ENCODE results near the gene ZFP36.

The ZFP36 gene

DNA sequence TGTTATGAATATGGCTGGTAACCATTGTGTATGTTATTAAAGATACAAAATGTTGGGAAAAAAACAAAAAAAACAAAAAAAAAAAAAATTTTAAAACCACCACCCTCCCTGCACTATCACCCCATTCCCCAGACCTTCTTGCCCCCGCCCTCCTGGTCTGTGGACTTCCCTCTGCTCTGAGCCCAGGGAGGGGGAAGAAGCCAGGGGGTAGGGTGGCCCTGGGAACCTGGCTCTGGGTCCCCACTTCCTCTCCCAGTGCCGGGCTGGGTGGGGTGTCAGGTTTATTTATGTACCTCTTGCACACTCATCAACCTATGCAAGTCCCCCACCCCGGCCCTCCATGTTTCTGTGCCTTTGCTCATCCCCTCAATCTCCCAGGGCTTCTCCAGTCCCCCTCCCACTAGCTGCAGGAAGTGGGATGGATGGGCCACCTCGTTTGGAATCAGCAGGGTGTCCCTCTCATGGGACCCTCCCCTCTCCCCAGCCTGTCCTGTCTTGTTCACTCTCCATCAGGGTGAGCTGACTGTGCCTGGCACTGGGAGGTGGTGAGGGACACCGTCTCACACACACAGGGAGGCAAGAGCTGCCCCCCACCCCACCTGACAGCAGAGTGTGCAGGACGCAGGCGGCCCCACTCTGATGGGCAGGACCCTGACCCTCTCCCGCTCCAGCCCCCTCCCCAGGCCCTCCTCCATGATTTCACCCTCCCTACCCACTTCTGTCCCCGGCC lies 21.6 kb upstream of the ZFP36 start:
- no peak for DNase-seq (ENCODE audit: low read depth)

DNA sequence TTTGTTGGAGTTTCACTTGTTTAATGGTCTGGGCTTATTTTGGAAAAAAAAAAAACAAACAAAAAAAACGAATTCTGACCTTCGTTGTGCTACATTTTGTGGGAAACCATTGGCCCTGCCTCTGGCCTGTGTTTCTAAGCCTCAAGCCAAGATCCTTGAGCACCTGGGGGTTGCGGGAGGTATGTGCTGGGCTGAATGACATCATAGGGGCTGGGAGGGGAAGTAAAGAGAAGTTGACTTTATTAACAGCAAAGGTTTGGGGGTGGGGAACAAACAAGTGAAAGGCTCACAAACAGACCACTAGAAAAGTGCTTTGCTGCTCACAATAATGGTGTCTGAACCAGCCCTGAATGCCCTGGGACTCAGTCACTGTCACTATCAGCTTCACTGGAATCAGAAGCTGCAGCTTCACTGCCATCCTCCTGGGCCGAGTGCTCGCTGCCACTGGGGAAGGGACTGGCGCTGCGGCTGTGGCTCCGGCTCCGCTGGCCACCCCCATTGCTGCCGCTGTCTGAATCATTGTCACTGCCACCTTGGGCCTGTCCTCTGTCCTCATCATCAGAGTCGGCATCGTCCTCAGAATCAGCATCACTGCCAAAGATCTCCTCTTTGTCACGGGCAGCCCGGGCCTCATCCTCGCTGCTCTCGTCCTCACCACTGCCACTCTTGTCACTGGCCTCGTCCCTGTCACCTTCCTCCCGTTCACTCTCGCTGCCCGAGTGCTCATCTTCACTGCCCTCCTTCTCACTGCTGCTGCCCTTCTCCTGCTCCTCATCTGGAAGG lies 20.8 kb upstream of the ZFP36 start:
- DNase-seq (ENCODE audit: low read depth): no peak

DNA sequence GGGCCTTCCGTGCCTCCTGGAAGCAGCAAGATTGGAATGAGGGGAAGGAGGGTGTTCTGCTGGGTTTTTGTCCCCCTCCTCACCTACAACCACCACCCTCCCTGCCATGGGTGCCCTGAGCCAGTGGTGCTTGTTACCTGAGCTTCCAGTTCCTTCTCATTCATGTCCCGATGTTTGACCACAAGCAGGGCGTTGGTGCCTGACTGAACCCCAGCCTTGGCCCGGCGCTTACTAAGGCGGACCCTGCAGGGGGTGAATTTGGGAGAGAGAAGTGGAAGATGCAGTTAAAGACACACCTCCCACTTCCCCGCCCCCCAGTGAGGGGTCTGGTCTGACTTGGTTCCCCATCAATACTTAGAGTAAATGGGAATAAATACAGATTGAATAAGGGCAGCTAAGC lies 20.1 kb upstream of the ZFP36 start:
- no peak for DNase-seq (ENCODE audit: low read depth)

DNA sequence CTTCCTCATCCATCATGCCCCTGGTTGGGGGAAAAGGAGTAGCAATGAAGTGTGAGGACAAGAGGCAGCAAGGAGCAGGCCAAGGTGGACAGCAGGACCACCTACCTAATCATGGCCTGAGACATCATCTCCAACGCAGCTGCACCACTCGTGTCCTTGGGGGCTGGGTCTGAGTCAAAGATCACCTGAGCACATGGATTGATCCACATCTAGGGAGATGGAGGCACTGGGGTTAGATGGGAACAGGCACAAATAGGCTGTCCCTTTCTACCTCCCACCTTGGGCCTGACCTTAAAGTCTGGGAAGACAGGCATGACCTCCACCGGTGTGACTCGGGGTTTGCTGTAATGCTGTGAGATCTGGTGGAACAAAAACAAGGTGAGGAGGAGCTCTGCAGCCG lies 18.0 kb upstream of the ZFP36 start:
- DNase-seq (ENCODE audit: low read depth): no peak

DNA sequence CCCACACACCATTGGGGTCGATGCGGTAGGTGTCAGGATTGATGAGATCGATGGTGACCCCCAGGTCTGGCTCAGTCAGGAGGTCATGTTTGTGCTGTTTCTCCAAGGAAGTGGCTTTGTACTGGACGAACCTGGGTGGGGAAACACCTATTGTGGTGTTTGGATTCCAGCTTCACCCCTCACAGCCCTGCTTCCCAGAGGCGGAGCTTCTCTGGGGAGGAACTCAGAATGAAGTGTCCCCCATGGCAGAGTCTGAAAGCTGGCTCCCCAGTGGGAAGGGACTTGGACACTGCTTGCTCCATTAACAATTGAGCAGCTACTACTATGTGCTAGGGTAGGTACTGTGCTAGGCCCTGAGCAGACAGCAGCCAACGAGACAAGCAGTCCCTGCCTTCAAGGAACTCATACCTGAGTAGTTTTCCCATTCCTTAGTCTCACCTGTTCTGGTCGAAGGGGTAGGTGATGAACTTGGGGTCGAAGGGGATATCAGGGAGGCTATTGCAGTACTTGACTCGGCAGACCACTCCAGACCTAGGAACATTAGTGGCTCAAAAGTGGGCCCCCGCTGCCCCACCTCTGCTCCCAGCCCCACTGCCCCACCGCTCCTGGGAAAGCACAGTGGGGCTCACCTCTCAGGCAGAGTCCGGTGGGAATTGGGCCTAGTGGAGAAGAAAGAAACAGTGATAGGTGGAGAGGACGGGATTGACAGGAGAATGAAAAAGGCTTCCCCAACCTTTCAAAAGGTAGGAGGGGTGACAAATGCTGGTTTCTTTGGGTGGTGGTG lies 16.8 kb upstream of the ZFP36 start:
- no peak for DNase-seq (ENCODE audit: low read depth)

DNA sequence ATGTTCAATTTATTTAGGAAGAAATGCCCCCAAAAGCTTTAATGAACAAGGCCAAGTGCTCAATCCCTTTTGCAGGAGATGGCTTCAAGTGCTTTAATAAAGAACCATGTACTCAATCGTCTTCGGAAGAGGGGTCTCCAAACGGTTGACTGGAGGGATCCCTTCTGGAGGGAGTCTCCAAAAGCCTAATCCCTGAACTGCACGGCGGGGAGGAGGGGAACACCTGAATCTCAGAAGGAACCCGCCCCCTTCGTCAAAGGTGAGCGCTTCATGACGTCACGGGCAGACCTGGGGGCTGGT lies 16.2 kb upstream of the ZFP36 start:
- no peak for DNase-seq (ENCODE audit: low read depth)

DNA sequence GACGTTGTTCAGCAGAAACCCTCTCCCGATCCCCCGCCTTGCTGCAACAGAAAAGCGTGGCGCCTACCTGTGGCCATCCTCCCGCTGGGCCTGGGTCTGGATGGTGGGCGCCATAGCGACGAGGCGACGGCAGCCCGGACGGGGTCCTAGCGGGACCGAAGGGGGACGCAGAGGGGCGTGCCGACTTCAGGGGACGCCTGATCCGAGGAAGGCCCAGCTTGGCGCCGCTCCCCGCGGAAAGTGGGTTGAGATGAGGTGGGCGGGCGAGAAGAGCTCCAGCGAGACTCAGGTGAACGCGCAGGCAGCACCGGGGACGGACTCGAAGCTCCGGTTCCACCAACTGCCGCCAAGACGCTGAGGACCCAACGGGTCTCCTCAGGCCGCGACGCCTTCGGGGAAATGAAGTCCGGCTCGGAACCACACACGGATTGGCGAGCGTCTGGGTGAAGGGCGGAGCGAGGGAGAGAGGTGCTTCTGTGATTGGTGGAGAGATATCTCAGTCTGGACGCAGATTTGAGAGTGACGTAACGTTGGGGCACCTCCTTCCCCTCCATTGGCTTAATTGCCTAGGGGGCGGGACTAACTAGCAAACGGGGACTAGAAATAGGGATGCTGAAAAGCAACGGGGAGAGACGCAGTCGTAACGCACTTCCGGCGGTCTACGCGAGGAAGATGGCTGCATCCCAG lies 15.8 kb upstream of the ZFP36 start, which contains the start of the genes MED29 and PAF1:
MED29 (plus strand) TSS at position 628 of the 687 bp plus-strand sequence; CDS start at position 673, 45 bp downstream.
PAF1 (minus strand) TSS at position 356 of the 687 bp plus-strand sequence; CDS start at position 114, 242 bp downstream.
- peak; percentile 100 for DNase-seq (ENCODE audit: low read depth)

DNA sequence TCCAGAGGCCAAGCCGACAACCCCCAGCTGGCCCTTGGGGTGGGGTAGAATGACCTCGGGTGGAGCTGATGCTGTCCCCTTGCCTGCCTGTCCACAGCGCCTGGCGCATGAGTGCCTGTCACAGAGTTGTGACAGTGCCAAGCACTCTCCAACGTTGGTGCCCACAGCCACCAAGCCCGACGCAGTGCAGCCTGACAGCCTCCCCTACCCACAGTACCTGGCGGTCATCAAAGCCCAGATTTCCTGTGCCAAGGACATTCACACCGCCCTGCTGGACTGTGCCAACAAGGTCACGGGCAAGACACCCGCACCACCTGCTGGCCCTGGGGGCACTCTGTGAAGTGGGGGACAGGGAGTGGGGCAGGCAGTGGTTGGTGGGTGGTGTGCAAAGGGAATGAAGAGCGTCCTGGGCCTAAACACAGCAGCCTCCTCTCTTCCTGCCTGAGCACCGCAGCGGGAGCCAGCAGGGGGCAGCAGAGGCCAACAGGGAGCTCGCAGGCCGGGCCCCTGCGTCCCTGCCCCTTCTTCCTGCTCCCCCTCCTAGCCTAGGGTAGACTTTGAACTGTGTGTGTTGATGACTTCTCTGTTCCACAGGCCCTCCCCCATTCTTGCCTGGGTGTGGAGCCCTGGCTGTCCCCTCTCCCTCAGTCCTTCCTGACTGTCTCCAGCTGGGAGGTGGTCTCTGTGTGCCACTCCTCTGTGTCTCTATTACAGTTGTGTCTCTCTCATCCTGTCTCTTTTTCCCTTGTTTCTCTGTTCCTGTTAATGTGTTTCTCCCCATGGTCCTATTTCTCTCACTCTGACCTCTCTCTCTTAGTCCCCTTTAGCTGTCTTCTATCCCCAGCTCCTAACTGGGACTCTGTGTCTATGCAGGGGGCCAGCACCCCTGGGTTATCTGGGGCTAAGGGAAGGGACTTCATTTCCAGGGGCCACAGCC lies 9.0 kb upstream of the ZFP36 start:
- DNase-seq (ENCODE audit: low read depth): no peak

DNA sequence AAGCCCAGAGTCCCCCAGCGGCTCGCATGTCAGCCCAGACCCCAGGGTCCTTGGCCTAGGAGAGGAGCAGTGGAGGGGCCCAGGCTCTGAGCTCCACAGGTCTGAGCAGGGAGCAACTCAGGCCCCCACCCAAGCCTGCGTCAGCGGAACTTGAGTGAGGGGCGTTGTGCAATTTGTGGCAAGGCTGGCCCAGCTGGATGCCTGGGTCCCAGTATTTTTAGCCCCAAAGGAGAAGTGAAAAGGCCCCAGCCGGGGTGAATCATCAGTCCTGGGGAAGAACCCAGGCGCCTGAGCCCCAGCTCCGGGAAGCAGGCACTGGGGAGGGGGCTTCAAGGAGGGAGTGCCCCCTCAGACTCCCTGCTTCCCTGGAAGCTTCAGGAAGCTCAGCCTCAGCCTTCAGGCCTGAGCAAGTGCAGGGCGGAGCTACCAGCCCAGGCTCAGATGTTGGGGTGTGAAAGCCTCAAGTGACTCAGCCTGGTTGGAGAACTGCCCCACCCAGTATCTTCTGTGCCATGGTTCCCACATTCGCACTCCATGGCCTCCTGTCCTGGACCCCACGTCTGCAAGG lies 8.3 kb upstream of the ZFP36 start:
- DNase-seq (ENCODE audit: low read depth): peak; percentile 82

DNA sequence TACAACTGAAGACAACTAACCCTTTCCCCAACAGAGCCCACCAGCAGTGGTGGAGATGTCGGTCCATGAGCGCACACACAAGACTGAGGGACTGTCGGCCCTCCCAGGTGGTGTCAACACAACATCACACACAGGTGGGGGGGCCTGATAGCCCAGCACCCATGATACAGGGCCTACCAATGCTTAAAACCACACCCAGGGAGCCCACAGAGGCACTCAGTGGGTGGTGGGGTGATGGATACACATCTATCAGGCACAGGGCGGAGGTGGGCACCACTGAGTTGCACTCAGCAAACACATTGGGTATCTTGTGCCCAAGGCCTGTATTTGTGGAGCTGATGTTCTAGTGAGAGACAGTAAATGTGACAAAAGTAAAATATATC lies 7.0 kb upstream of the ZFP36 start:
- DNase-seq (ENCODE audit: low read depth): no peak

DNA sequence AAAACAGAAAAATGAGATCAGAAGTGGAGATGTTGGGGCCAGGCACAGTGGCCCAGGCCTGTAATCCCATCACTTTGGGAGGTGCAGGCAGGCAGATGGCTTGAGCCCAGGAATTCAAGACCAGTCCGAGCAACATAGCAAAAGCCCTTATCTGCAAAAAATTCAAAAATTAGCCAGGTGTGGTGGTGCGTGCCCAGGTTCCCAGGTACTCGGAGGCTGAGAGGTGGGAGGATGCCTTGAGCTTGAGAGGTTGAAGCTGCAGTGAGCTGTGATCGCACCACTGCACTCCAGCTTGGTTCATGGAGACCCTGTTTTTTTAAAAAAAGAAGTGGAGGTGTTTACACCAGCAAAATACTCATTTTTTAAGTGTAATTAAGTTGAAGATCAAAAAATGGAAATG lies 6.6 kb upstream of the ZFP36 start:
- DNase-seq (ENCODE audit: low read depth): no peak

DNA sequence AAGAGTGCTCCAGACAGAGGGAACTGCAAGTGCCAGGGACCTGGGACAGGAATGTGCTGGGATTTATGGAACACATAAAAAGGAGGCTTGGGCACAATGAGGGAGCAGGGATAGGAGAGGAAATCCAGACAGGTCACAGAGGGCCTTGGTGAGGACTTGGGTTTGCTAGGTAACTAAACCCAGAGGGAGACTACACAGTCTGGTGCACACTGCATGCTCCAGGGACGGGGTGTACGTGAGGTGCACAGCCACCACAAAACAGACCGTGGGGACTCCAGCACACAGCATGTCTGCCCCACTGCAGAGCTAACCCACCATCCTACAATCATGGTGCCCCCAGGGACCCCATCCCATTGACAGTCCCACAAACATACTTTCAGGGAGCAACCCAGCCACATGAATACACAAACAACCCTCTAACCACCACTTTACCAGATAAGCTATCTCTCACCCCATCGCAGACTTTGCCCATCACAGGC lies 5.5 kb upstream of the ZFP36 start:
- no peak for DNase-seq (ENCODE audit: low read depth)

DNA sequence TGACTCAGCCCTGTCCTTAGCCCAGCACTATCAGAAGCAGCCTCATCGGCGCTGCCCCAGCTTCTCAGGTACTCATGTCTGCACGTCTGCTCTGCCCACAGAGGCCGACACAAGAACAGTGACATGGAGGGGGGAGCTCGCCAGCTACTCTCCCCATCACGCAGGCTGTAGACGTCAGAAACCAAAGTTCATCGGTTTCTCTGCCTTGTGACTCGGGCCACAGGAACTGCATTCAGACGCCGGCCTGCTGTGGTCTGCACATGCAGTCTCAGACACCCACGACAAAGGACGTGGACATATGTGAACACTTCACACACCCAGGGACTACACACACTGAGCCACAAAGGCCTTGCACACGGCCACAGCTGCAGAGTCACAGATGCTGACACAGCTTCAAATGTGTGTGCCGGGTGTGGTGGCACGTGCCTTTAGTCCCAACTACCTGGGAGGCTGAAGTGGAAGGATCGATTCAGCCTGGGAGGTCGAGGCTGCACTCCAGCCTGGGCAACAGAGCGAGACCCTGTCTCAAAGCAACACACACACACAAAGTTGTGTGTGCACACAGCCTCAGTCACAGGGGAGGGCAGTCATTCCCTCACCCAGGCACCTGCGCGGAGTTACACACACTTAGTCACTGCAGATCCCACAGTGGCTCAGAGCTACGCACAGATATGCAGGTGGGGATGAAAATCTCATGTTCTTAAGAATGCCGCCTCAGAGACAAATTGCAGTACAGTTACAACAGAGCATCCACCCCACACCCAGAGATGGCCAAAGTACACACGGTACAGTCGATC lies 4.9 kb upstream of the ZFP36 start:
- DNase-seq (ENCODE audit: low read depth): no peak

DNA sequence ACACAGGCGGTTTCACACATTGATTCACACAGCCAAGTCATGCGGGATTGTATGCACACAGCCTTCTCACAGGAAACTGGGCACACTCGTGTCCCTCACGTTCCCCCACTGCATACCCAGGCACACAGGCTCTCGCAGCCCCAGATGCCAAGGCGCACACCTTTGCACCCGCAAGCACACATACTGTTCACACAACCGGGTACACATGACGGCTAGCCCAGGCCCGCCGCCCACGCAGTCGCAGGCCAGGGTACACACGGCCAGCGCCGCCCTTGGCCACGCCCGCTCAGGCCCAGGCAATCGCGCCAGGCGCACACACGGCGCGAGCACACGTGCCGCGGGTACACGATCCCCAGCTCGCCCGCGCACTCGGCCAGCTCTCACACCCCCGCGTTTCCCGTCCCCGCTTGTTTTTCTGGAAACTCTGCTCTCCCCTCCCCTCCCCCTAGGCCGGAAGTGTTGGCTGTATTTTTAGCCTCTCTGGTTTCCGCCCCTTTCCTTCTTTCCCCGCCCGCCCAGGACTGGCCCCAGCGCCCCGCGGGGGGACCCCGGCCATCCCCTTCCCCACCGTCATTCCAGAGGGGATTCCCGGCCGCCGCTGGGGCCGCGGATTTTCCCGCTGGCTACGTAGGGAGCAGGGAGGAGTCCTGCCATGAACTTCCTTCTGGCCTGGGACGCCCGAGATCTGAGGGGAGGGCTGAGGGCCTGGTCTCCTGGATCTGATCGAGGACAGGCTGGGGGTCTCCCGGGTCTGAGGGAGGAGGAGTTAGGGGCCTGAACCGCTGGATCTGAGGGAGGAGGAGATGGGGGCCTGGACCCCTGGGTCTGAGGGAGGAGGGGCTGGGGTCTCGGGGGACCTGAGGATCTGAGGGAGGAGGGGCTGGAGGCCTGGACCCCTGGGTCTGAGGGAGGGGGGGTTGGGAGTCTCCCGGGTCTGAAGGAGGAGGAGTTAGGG lies 4.0 kb upstream of the ZFP36 start:
- DNase-seq (ENCODE audit: low read depth): peak; percentile 85

DNA sequence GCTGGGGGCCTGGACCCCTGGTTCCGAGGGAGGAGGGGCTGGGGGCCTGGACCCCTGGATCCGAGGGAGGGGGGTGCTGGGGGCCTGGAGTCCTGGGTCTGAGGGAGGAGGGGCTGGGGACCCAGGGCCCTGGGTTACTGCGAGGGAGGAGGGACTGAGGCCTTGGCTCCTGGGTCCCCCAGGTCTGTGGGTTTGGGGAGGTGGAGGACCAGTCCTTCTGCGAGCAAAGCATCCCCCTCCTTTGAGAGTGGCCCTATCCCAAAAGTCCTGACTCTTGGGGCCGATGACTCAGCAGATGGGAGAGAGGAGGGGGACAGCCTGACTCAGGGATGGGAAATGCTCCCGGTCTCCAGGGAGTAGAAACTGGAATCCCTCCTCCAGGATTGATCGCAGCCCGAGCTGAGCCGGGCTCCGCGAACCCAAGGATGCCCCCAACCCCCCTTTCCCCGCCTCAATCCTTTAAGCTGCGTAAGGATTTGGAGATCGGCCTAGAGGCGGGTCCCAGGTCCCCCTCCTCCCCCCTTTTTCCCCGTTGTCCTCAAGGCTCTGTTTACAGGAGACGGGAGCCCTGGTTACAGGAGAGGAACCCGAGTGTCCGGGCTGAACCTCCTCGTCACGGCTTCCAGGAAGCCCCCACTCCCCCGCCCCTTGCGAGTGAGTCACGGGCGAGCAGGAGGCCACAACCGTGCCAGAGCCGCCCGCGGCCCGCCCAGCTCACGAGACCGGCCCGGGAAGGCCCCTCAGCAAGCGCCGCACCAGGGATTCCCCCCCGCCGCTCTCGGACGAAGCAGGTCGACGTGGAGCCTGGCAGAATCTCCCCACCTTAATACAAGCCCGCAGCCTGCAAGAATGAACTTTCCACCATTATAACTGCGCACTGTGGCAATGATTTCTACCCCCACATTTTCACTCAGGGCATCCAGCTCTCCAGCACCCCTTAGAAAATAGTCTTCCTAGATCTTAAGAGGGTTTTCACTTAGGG lies 3.0 kb upstream of the ZFP36 start:
- peak; percentile 100 for DNase-seq (ENCODE audit: low read depth)

DNA sequence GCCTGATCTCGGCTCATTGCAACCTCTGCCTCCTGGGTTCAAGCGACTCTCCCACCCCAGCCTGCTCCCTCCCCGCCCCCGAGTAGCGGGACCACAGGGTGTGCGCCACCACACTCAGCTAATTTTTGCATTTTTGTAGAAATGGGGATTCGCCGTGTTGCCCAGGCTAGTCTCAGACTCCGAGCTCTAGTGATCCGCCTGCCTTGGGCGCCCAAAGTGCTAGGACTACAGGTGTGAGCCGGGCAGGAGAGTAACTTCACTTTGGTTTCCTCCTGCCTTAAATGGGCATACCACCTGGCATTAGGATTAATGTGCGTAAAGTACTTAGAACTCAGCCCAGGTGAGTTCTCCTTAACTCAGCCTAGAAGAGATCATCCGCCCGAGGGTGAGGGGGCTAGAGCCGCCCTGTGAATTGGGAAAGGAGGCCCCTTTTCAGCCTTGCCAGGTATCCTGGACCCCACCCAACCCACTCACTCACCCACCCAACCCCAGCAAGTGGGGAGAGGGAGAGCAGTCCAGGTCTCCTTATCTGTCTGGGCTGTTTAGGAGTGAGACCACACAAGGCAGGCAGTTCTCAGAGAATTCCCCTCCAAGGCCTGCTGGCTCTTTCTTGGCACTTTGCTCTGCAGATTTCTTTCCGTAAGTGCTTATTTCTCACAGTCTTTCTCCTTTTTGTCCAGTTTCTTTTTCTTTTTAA lies 1.2 kb upstream of the ZFP36 start:
- DNase-seq (ENCODE audit: low read depth): no peak
